HEK293 (cell line): ENCODE data around the gene ATP5MC2.

Experiments used
- ATF2 ChIP-seq: fragments of 450-650 bp; formaldehyde crosslinking; IDR thresholded peaks from 2 replicates; pipeline ENCODE4 v1.5.1; 2016; ENCODE audit warnings: missing biosample characterization, missing genetic modification characterization, low read depth
- CTCF ChIP-seq: fragments of 450-650 bp; formaldehyde crosslinking; IDR thresholded peaks from 2 replicates; pipeline ENCODE4 v1.5.1; 2016; ENCODE audit warnings: missing biosample characterization, missing genetic modification characterization
- REST ChIP-seq: fragments of 450-650 bp; formaldehyde crosslinking; IDR thresholded peaks from 2 replicates; pipeline ENCODE4 v1.5.1; 2016; ENCODE audit warnings: missing biosample characterization, missing genetic modification characterization
- ZNF335 ChIP-seq: fragments of 450-650 bp; formaldehyde crosslinking; conservative IDR thresholded peaks from 2 replicates; pipeline ENCODE4 v1.5.1; 2016; ENCODE audit warnings: missing biosample characterization, missing genetic modification characterization
- ZNF362 ChIP-seq: fragments of 450-650 bp; formaldehyde crosslinking; IDR thresholded peaks from 2 replicates; pipeline ENCODE4 v1.5.1; 2016; ENCODE audit warnings: missing biosample characterization, missing genetic modification characterization
- ZNF433 ChIP-seq: fragments of 450-650 bp; formaldehyde crosslinking; IDR thresholded peaks from 2 replicates; pipeline ENCODE4 v1.5.1; 2016; ENCODE audit warnings: missing biosample characterization, missing genetic modification characterization, low read depth
- ZNF488 ChIP-seq: fragments of 450-650 bp; formaldehyde crosslinking; IDR thresholded peaks from 2 replicates; pipeline ENCODE4 v1.5.1; 2016; ENCODE audit warnings: missing biosample characterization, missing genetic modification characterization
- ZNF747 ChIP-seq: fragments of 450-650 bp; formaldehyde crosslinking; IDR thresholded peaks from 2 replicates; pipeline ENCODE4 v1.5.1; 2016; ENCODE audit warnings: missing biosample characterization, missing genetic modification characterization
- ZNF768 ChIP-seq: fragments of 450-650 bp; formaldehyde crosslinking; IDR thresholded peaks from 2 replicates; pipeline ENCODE4 v1.5.1; 2018; ENCODE audit warnings: missing biosample characterization, mild to moderate bottlenecking, missing genetic modification characterization

- no peak for TF ChIP-seq CTCF (tag by site-specific recombination)
- TF ChIP-seq ZNF335 (tag by site-specific recombination): no peak
- no peak for TF ChIP-seq ZNF362 (tag by site-specific recombination)
- TF ChIP-seq REST: no peak
- no peak for TF ChIP-seq ZNF433 (tag by site-specific recombination)
- TF ChIP-seq ZNF488 (tag by site-specific recombination): no peak
- TF ChIP-seq ZNF747 (tag by site-specific recombination): no peak
- no peak for TF ChIP-seq ATF2
- TF ChIP-seq ZNF768 (tag by site-specific recombination): no peak
Observed at GRCh38 chr12:53636641-53637040, 39.2 kb downstream of the ATP5MC2 start.
